Neuronal stem cell (in vitro differentiated cells): ENCODE measurements around the gene DLG2.

Source experiments
- DNase-seq: peaks from one replicate; pipeline ENCODE4 v3.0.0-alpha.2; 2013; ENCODE audit warnings: low spot score
- H2AFZ ChIP-seq: one replicate; pipeline ENCODE4 v1.6.1; 2013; ENCODE audit warnings: mild to moderate bottlenecking, low read length, inconsistent platforms
- H2AK5ac ChIP-seq: 2 replicates; pipeline ENCODE4 v1.6.1; 2013; ENCODE audit warnings: low read depth, mild to moderate bottlenecking, inconsistent platforms, low read length, moderate library complexity, mixed read lengths
- H2BK120ac ChIP-seq: 2 replicates; pipeline ENCODE4 v1.6.1; 2013; ENCODE audit warnings: low read depth, mild to moderate bottlenecking, inconsistent platforms, low read length, moderate library complexity, mixed read lengths
- H2BK12ac ChIP-seq: one replicate; pipeline ENCODE4 v1.6.1; 2013; ENCODE audit warnings: low read length, inconsistent platforms
- H2BK15ac ChIP-seq: 2 replicates; pipeline ENCODE4 v1.6.1; 2013; ENCODE audit warnings: mild to moderate bottlenecking, low read length, inconsistent platforms, mixed read lengths
- H2BK5ac ChIP-seq: one replicate; pipeline ENCODE4 v1.6.1; 2013; ENCODE audit warnings: inconsistent platforms, mild to moderate bottlenecking, low read length, moderate library complexity
- H3K14ac ChIP-seq: one replicate; pipeline ENCODE4 v1.6.1; 2013; ENCODE audit warnings: low read length, inconsistent platforms
- H3K18ac ChIP-seq: 2 replicates; pipeline ENCODE4 v1.6.1; 2013; ENCODE audit warnings: low read length, inconsistent platforms
- H3K23ac ChIP-seq: 2 replicates; pipeline ENCODE4 v1.6.1; 2013; ENCODE audit warnings: low read depth, mild to moderate bottlenecking, mixed read lengths, low read length, inconsistent platforms; ENCODE audit not compliant: poor library complexity
- H3K27ac ChIP-seq: replicated peaks from 3 replicates; pipeline ENCODE4 v1.5.1; 2013; ENCODE audit warnings: low read length, inconsistent platforms
- H3K27me3 ChIP-seq, 3 experiments: 2 replicates each; pipeline ENCODE4 v1.6.1; 2013; ENCODE audit warnings: low read length in 3 of 3, mild to moderate bottlenecking in 2 of 3, inconsistent platforms in 1 of 3, low read depth in 1 of 3, mixed read lengths in 1 of 3, moderate library complexity in 1 of 3; ENCODE audit not compliant: control insufficient read depth in 3 of 3, insufficient read depth in 3 of 3
- H3K36me3 ChIP-seq, 2 donors: replicated peaks in 1 of 2; 2 replicates each; pipeline ENCODE4 v1.6.1; 2013; ENCODE audit warnings: low read length in 2 of 2; ENCODE audit not compliant: control insufficient read depth in 2 of 2, insufficient read depth in 2 of 2
- H3K4ac ChIP-seq: 2 replicates; pipeline ENCODE4 v1.6.1; 2013; ENCODE audit warnings: inconsistent platforms, mild to moderate bottlenecking, low read length, moderate library complexity
- H3K4me1 ChIP-seq, 2 donors: 1 replicate in 1 of 2; 2 replicates in 1 of 2; pipeline ENCODE4 v1.6.1; 2013; ENCODE audit warnings: low read length in 2 of 2, low read depth in 1 of 2; ENCODE audit not compliant: control insufficient read depth in 2 of 2, insufficient read depth in 1 of 2
- H3K4me2 ChIP-seq: one replicate; pipeline ENCODE4 v1.6.1; 2013; ENCODE audit warnings: mild to moderate bottlenecking, low read length, inconsistent platforms; ENCODE audit not compliant: insufficient read depth, poor library complexity, severe bottlenecking
- H3K4me3 ChIP-seq, 2 donors: 2 replicates each; pipeline ENCODE4 v1.5.1; 2013; ENCODE audit warnings: low read length in 2 of 2, mild to moderate bottlenecking in 2 of 2, inconsistent platforms in 1 of 2, moderate library complexity in 1 of 2
- H3K79me1 ChIP-seq: one replicate; pipeline ENCODE4 v1.6.1; 2013; ENCODE audit warnings: low read depth, mild to moderate bottlenecking, inconsistent platforms, low read length, moderate library complexity
- H3K9ac ChIP-seq: one replicate; pipeline ENCODE4 v1.6.1; 2013; ENCODE audit warnings: mild to moderate bottlenecking, low read depth, low read length, inconsistent platforms; ENCODE audit not compliant: poor library complexity
- H3K9me3 ChIP-seq, 2 donors: replicated peaks in 1 of 2; 2 replicates each; pipeline versions ENCODE3 to v1.6.1; 2013; ENCODE audit warnings: low read length in 2 of 2, mild to moderate bottlenecking in 2 of 2, inconsistent platforms in 1 of 2, low read depth in 1 of 2, mixed read lengths in 1 of 2, moderate library complexity in 1 of 2; ENCODE audit not compliant: control insufficient read depth in 2 of 2, insufficient read depth in 1 of 2
- H4K8ac ChIP-seq: one replicate; pipeline ENCODE4 v1.6.1; 2013; ENCODE audit warnings: low read depth, mild to moderate bottlenecking, inconsistent platforms, low read length, moderate library complexity
- H4K91ac ChIP-seq: one replicate; pipeline ENCODE4 v1.6.1; 2013; ENCODE audit warnings: low read length, low read depth, mild to moderate bottlenecking, inconsistent platforms; ENCODE audit not compliant: poor library complexity
- WGBS, 2 donors: extraction: QIAGEN DNeasy Blood & Tissue Kit; methylation state at CpG; one replicate each; pipeline ENCODE4 v1.1.7; 2013; ENCODE audit warnings: missing lambda C conversion rate in 2 of 2, mixed read lengths in 1 of 2; ENCODE audit not compliant: insufficient read length in 2 of 2, insufficient replicate concordance in 1 of 2; ENCODE audit errors: extremely low coverage in 2 of 2; 5-methylcytosine and 5-hydroxymethylcytosine counted together

The DLG2 gene

GRCh38 chr11:83574519-83574918 is 2052.6 kb downstream of the DLG2 start:
- no peak overlapping the region for H3K4me2 ChIP-seq
- H2AFZ ChIP-seq = no peak overlapping the region
- no peaks in the 10 kb centered on the region for H3K79me1 ChIP-seq
- H3K23ac ChIP-seq = no peak overlapping the region
- H2BK120ac ChIP-seq = no peak overlapping the region
- WGBS, 2 donors = no CpG with 5 or more reads among the region's 2 CpGs
- H3K14ac ChIP-seq = no peak overlapping the region
- H3K9me3 ChIP-seq = no peaks in the 10 kb centered on the region
- H3K9ac ChIP-seq = no peak overlapping the region
- no peaks in the 10 kb centered on the region for H3K36me3 ChIP-seq
- H3K27ac ChIP-seq = no peak overlapping the region
- no peak overlapping the region for H2BK15ac ChIP-seq
- no peak overlapping the region for H3K4me3 ChIP-seq
- no peak overlapping the region for H2AK5ac ChIP-seq
- DNase-seq = no peak
- no peak overlapping the region for H3K18ac ChIP-seq
- H2BK12ac ChIP-seq = no peak overlapping the region
- no peak overlapping the region for H4K91ac ChIP-seq
- H3K4me1 ChIP-seq = peaks cover 0 to under 1% of the 10 kb centered on the region in 2 donors
- no peak overlapping the region for H3K4ac ChIP-seq
- no peaks in the 10 kb centered on the region for H3K27me3 ChIP-seq
- no peak overlapping the region for H4K8ac ChIP-seq
- no peak overlapping the region for H2BK5ac ChIP-seq

GRCh38 chr11:83572581-83573496 is 2054.3 kb downstream of the DLG2 start:
- no CpG with 5 or more reads among the region's 5 CpGs for WGBS, 2 donors
- Histone ChIP-seq H3K27ac (no peak overlapping the region), H3K14ac (no peak overlapping the region), H3K9me3 (no peaks in the 10 kb centered on the region), H2BK15ac (no peak overlapping the region), H3K18ac (no peak overlapping the region), H2AFZ (no peak overlapping the region), H3K27me3 (no peaks in the 10 kb centered on the region), H3K4me2 (no peak overlapping the region), H3K4me1 (peaks cover 0 to 2% of the 10 kb centered on the region in 2 donors), H2AK5ac (no peak overlapping the region), H3K36me3 (no peaks in the 10 kb centered on the region), H3K4ac (no peak overlapping the region), H3K23ac (no peak overlapping the region), H2BK5ac (no peak overlapping the region), H2BK12ac (no peak overlapping the region), H3K9ac (no peak overlapping the region), H2BK120ac (no peak overlapping the region), H4K8ac (no peak overlapping the region), H3K4me3 (no peak overlapping the region), H4K91ac (no peak overlapping the region), H3K79me1 (no peaks in the 10 kb centered on the region)
- no peak for DNase-seq

- H3K23ac ChIP-seq = no peak overlapping the region
- H2BK5ac ChIP-seq = no peak overlapping the region
- H3K9ac ChIP-seq = no peak overlapping the region
- H2AK5ac ChIP-seq = no peak overlapping the region
- H3K14ac ChIP-seq = no peak overlapping the region
- H3K36me3 ChIP-seq = no peaks in the 10 kb centered on the region
- no peak overlapping the region for H3K18ac ChIP-seq
- H2AFZ ChIP-seq = no peak overlapping the region
- H2BK12ac ChIP-seq = no peak overlapping the region
- no CpG with 5 or more reads among the region's 7 CpGs for WGBS, 2 donors
- no peak overlapping the region for H2BK120ac ChIP-seq
- no peak overlapping the region for H3K27ac ChIP-seq
- H3K4me1 ChIP-seq = peaks cover 0 to 2% of the 10 kb centered on the region in 2 donors
- no peak overlapping the region for H3K4me3 ChIP-seq
- no peaks in the 10 kb centered on the region for H3K9me3 ChIP-seq
- H3K27me3 ChIP-seq = no peaks in the 10 kb centered on the region
- no peak overlapping the region for H2BK15ac ChIP-seq
- no peak overlapping the region for H3K4me2 ChIP-seq
- no peak overlapping the region for H4K91ac ChIP-seq
- no peak overlapping the region for H4K8ac ChIP-seq
- H3K79me1 ChIP-seq = no peaks in the 10 kb centered on the region
- H3K4ac ChIP-seq = no peak overlapping the region
- no peak for DNase-seq
These were observed 2055.8 kb downstream of the DLG2 start for GRCh38 chr11:83571302-83571701.

GRCh38 chr11:83569134-83569805 is 2057.9 kb downstream of the DLG2 start:
- no peak for DNase-seq

More at GRCh38 chr11:83569134-83569805, 2057.9 kb downstream of the DLG2 start:
- H3K4me1 ChIP-seq = peaks cover 0 to 2% of the 10 kb centered on the region in 2 donors
- H2BK12ac ChIP-seq = no peak overlapping the region
- no peak overlapping the region for H2BK120ac ChIP-seq
- H2AFZ ChIP-seq = no peak overlapping the region
- H3K27me3 ChIP-seq = no peaks in the 10 kb centered on the region
- no peak overlapping the region for H2AK5ac ChIP-seq
- no peak overlapping the region for H3K9ac ChIP-seq
- no peak overlapping the region for H4K8ac ChIP-seq
- H3K9me3 ChIP-seq = no peaks in the 10 kb centered on the region
- no peak overlapping the region for H3K18ac ChIP-seq
- H3K79me1 ChIP-seq = no peaks in the 10 kb centered on the region
- H3K4ac ChIP-seq = no peak overlapping the region
- no peaks in the 10 kb centered on the region for H3K36me3 ChIP-seq
- no peak overlapping the region for H3K4me2 ChIP-seq
- H4K91ac ChIP-seq = no peak overlapping the region
- no peak overlapping the region for H3K23ac ChIP-seq
- H3K27ac ChIP-seq = no peak overlapping the region
- no peak overlapping the region for H3K14ac ChIP-seq
- H3K4me3 ChIP-seq = no peak overlapping the region
- no peak overlapping the region for H2BK15ac ChIP-seq
- WGBS, 2 donors = no CpG with 5 or more reads among the region's 1 CpG
- H2BK5ac ChIP-seq = no peak overlapping the region
